KOPT-K1 (cell line): ENCODE data around the gene ZSCAN5B.
"Not testable (repeated sequence)": the region's sequence is repeated elsewhere in the genome, so short reads cannot be mapped to it uniquely, and the experiment has no call there.

Source experiments
- H3K27ac ChIP-seq: fragments of 200-600 bp; sonication (generic); 2 replicates; pipeline ENCODE4 v1.5.1; 2016; ENCODE audit warnings: antibody characterized with exemption, mild to moderate bottlenecking, low read depth, low read length; ENCODE audit not compliant: poor library complexity, severe bottlenecking
- H3K36me3 ChIP-seq: fragments of 200-600 bp; sonication (generic); 2 replicates; pipeline ENCODE4 v1.5.1; 2017; ENCODE audit warnings: antibody characterized with exemption, mild to moderate bottlenecking, low read length, moderate library complexity; ENCODE audit not compliant: insufficient read depth
- H3K9me3 ChIP-seq: fragments of 200-600 bp; sonication (generic); 2 replicates; pipeline ENCODE4 v1.5.1; 2017; ENCODE audit warnings: antibody characterized with exemption, low read length, mild to moderate bottlenecking; ENCODE audit not compliant: insufficient read depth, poor library complexity, severe bottlenecking

ZSCAN5B gene

DNA sequence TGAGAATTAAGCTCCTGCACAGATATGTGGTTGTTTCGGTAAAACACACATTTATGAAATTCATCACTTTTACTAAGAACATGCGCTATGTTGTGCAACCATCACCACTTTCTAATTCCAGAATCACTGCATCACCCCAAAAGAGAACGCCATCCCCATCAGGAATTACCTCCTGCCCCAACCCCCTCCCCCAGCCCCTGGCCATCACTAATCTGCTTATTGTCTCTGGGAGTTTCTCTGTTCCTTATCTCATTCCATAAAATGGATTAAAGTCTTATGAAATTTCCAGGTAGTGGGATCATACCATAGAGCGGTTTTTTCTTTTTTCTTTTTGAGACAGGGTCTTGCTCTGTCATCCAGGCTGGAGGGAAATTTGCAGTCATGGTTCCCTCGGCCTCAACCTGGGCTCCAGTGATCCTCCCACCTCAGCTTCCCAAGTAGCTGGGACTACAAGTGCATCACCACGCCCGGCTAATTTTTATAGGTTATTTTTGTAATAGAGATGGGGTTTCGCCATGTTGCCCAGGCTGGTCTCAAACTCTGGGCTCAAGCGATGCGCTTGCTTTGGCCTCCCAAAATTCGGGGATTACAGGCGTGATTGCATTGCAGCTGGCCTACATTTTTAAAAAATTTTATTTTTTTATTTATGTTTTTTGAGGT is 3.5 kb downstream of the ZSCAN5B start:
- H3K9me3 ChIP-seq: no peaks in the 10 kb centered on the region
- H3K36me3 ChIP-seq: no peaks in the 10 kb centered on the region
- H3K27ac ChIP-seq: no peak overlapping the region

GRCh38 chr19:56191711-56192110 is 5.9 kb downstream of the ZSCAN5B start:
- Histone ChIP-seq H3K36me3 (no peaks in the 10 kb centered on the region), H3K9me3 (no peaks in the 10 kb centered on the region), H3K27ac (no peak overlapping the region)

DNA sequence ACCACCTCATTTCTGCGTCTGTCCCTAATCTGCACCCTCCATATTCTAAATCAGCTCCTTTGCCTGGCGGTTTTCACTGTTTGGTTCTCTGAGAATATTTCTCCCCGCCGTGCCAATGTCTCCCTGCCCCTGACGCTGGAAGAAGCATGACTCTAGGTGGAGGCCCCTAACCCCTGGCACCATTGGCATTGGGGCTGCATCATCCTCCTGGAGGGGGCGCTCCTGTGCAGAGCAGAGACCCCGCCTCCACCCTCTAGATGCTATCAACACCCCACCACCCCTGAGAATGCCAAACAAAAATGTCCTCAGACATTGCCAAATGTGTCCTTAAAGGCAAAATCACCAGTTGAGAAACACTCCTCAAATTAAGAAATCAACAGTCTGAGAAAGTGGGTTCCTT is 6.5 kb downstream of the ZSCAN5B start:
- H3K27ac ChIP-seq: no peak overlapping the region
- no peaks in the 10 kb centered on the region for H3K36me3 ChIP-seq
- no peaks in the 10 kb centered on the region for H3K9me3 ChIP-seq

DNA sequence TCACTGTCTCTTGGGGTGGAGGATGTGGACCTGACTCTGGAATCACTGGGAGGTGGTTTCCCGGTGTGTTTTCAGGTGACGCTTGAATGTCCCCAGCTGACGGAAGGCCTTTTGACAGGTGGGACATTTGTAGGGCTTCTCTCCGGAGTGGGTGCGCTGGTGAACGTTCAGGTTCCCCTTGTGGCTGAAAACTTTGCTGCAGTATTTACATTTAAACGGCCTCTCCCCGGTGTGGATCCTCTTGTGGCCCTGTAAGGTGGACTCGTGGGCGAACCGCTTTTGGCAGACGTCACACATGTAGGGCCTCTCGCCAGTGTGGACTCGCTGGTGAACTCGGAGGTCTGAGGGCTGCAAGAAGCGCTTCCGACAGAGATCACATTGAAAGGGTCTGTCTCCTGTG is 7.8 kb downstream of the ZSCAN5B start:
- H3K27ac ChIP-seq: no peak overlapping the region
- no peaks in the 10 kb centered on the region for H3K9me3 ChIP-seq
- H3K36me3 ChIP-seq: no peaks in the 10 kb centered on the region

DNA sequence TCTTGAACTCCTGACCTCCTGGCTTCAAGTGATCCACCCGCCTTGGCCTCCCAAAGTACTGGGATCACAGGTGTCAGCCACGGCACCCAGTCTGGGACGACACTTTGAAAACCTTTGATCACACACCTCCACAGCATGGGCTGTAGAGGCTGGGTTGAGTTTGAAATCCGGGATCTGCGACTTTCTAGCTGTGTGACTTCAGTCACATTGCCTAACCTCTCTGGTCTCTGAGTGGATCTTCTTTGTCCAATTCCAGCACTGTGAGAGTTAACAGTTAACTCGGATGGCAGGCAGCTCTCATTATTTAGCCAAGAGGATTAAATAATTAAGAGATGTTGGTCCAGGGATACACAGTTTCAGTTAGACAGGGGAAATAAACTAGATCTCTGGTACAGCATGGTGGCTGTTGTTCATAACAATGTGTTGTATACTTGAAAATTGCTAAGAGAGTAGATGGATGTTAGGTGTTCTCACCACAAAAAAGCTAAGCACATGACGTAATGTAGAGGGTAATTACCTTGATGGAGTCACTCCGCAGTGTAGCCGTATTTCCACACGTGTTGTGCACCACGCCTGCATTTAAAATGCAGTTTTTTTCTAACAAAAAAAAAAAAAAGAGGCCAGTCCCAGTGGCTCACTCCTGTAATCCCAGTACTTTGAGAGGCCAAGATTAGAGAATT is 19.9 kb downstream of the ZSCAN5B start:
- no peaks in the 10 kb centered on the region for H3K36me3 ChIP-seq
- no peaks in the 10 kb centered on the region for H3K9me3 ChIP-seq
- no peak overlapping the region for H3K27ac ChIP-seq

GRCh38 chr19:56176881-56177280 is 20.7 kb downstream of the ZSCAN5B start:
- H3K9me3 ChIP-seq: no peaks in the 10 kb centered on the region
- no peak overlapping the region for H3K27ac ChIP-seq
- H3K36me3 ChIP-seq: no peaks in the 10 kb centered on the region

GRCh38 chr19:56176310-56176709 is 21.3 kb downstream of the ZSCAN5B start:
- H3K9me3 ChIP-seq, H3K36me3 ChIP-seq, H3K27ac ChIP-seq: not testable (repeated sequence)

GRCh38 chr19:56175861-56176307 is 21.7 kb downstream of the ZSCAN5B start, which contains the start of gene GALP:
GALP (plus strand) TSS chr19:56176008; CDS start chr19:56177109, 1,101 bp downstream.
- not testable (repeated sequence) for H3K27ac ChIP-seq, H3K9me3 ChIP-seq, H3K36me3 ChIP-seq

DNA sequence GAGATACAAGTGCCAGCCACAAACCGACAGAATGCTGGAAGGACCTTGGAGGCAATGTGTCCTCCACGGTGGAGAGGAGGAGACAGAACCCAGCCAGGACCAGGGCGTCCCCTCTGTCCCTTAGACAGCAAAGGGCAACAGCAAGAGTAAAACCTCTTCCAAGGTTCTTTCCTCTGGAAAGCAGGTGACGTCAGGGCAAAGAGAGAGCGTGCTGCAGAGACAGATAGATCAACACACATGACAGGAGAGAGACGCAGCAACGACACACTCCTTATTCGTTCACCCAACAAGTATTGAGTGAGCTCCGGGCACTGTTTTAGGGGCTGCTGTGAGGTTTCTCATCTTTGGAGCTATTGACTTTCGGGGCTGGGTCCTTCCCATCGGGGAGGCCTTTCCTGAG is 23.0 kb downstream of the ZSCAN5B start:
- Histone ChIP-seq H3K9me3 (no peaks in the 10 kb centered on the region), H3K27ac (no peak overlapping the region), H3K36me3 (no peaks in the 10 kb centered on the region)

DNA sequence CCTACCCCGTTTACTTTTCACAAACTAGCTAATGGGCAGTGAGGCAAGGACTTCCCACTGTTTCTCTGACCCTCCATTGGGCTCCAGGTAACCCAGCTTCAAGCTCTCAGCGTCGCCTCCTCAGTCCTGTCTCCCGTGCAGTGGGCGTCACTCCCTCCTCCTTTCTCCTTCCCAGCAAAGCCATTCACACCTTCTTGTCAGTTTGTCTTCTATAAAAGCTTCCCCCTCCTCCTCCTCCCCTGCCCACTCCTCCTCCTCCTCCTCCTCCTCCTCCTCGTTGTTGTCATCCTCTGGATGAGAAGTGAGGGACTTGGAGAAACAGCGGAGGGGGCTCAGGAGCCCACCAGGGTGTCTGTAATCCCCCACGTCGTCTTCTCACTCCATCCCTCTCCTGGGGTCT is 23.5 kb downstream of the ZSCAN5B start:
- no peaks in the 10 kb centered on the region for H3K36me3 ChIP-seq
- H3K27ac ChIP-seq: no peak overlapping the region
- no peaks in the 10 kb centered on the region for H3K9me3 ChIP-seq

DNA sequence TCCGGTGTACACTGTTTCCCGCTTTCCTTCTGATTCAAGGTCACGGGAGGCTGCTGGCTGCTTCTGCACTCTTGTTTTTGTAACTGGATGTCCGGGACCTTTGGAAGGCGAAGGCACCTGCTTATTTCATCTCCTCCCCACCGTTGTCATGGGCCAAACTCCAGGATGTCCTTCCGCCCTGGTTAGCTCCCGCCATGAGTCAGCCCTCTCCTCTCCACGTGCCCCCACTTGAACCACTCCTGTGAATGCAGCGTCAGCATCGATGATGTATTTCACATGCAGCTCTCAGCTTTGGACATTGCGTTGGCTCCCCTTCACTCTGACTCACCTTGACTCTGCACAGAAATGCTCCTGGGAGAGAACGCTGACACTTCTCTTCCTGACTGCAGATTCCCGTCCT is 27.3 kb downstream of the ZSCAN5B start:
- Histone ChIP-seq H3K9me3 (no peaks in the 10 kb centered on the region), H3K27ac (no peak overlapping the region), H3K36me3 (no peaks in the 10 kb centered on the region)

DNA sequence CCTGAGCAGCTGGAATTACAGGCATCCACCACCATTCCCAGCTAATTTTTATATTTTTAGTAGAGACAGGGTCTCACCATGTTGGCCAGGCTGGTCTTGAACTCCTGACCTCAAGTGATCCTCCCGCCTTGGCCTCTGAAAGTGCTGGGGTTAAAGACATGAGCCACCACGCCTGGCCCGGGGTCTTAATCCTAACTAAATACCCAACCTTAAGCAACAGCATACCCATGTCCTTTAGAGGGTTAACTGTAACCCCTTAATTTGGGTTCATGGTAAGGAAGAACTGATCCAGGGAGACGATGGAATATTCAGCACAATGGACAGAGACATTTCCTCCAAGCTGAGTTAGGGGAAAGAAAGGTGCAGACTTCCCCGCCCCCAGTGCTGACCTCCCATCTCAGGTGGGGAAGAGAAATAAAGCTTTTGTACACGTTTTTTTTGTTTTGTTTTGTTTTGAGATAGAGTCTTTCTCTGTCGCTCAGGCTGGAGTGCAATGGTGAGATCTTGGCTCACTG is 30.5 kb downstream of the ZSCAN5B start:
- H3K9me3 ChIP-seq: no peaks in the 10 kb centered on the region
- no peak overlapping the region for H3K27ac ChIP-seq
- no peaks in the 10 kb centered on the region for H3K36me3 ChIP-seq

- Histone ChIP-seq H3K36me3 (peaks cover 34% of the 10 kb centered on the region), H3K27ac (no peak overlapping the region), H3K9me3 (no peaks in the 10 kb centered on the region)
Observed at GRCh38 chr19:56163097-56163496, 34.5 kb downstream of the ZSCAN5B start.

DNA sequence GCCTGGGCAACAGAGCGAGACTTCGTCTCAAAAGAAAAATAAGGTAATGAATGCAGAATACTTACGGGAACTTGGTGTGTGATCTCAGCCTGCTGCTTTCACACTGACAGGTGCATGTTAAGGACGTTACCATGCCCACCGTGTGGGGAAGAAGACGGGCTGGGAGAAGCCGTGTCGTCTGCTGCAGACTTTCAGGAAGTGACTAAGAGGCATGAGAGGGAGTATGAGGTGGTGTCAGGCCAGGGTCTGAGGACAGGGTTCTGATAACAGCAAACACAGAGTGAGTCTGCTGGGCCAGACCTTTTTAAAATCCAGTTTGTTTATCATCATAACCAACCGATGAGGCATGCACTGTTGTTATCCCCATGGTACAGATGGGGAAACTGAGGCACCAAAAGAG is 35.3 kb downstream of the ZSCAN5B start:
- H3K27ac ChIP-seq: no peak overlapping the region
- H3K36me3 ChIP-seq: peaks cover 42% of the 10 kb centered on the region
- no peaks in the 10 kb centered on the region for H3K9me3 ChIP-seq

GRCh38 chr19:56161534-56161933 is 36.0 kb downstream of the ZSCAN5B start:
- no peak overlapping the region for H3K27ac ChIP-seq
- peaks cover 49% of the 10 kb centered on the region for H3K36me3 ChIP-seq
- H3K9me3 ChIP-seq: no peaks in the 10 kb centered on the region
